LNCAP (cell line): Measurements from ENCODE around the gene PGPEP1.
A peak's percentile ranks its signal among the peaks of the same experiment; 100 is the strongest.

Experiments used
- TF ChIP-seq, protein P1 (sequence below): fragments of 450-650 bp; IDR thresholded peaks from 2 replicates; pipeline ENCODE4 v1.5.1; 2017; ENCODE audit warnings: mild to moderate bottlenecking

The PGPEP1 gene

DNA sequence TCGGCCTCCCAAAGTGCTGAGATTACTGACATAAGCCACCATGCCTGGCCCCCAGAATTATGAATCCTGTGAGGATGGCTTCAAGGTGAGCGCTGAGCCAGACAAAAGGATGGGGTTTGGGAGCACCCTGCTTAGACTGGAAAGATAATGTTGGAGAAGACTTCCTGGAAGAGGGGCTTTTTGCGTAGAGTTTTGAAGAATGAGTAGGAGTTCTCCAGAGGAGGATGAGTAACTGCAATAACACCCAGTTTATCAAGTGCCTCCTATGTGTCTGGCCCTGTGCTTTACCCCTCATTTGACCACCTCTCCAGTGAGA, 44.9 kb downstream of the PGPEP1 start:
- TF ChIP-seq, protein P1, sequence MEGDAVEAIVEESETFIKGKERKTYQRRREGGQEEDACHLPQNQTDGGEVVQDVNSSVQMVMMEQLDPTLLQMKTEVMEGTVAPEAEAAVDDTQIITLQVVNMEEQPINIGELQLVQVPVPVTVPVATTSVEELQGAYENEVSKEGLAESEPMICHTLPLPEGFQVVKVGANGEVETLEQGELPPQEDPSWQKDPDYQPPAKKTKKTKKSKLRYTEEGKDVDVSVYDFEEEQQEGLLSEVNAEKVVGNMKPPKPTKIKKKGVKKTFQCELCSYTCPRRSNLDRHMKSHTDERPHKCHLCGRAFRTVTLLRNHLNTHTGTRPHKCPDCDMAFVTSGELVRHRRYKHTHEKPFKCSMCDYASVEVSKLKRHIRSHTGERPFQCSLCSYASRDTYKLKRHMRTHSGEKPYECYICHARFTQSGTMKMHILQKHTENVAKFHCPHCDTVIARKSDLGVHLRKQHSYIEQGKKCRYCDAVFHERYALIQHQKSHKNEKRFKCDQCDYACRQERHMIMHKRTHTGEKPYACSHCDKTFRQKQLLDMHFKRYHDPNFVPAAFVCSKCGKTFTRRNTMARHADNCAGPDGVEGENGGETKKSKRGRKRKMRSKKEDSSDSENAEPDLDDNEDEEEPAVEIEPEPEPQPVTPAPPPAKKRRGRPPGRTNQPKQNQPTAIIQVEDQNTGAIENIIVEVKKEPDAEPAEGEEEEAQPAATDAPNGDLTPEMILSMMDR, result no peak

DNA sequence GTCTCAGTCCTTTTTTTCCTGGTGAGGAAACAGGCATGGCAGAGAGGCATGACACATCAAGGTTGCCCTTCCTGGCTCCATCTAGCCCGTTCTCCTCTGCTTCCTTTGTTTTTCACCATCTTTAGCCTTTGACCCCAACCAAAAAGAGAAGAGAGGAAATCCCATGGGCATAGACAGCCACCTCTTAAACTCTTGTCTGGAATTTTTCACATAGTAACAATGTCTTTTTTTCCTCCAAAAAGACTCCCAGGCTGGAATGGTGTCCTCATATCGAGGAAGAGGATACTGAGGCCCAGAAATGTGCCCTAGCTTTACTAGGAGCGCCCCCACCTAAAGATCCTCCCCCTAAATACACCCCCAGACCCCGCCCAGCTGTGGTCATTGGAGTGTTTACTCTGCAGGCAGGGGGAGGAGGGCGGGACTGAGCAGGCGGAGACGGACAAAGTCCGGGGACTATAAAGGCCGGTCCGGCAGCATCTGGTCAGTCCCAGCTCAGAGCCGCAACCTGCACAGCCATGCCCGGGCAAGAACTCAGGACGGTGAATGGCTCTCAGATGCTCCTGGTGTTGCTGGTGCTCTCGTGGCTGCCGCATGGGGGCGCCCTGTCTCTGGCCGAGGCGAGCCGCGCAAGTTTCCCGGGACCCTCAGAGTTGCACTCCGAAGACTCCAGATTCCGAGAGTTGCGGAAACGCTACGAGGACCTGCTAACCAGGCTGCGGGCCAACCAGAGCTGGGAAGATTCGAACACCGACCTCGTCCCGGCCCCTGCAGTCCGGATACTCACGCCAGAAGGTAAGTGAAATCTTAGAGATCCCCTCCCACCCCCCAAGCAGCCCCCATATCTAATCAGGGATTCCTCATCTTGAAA, 45.5 kb downstream of the PGPEP1 start, which contains the start of gene GDF15:
Gene GDF15 (plus strand): TSS at position 484 of the 868 bp plus-strand sequence. CDS start 32 bp downstream, at position 516.
- TF ChIP-seq, protein P1, result peak; percentile 86

DNA sequence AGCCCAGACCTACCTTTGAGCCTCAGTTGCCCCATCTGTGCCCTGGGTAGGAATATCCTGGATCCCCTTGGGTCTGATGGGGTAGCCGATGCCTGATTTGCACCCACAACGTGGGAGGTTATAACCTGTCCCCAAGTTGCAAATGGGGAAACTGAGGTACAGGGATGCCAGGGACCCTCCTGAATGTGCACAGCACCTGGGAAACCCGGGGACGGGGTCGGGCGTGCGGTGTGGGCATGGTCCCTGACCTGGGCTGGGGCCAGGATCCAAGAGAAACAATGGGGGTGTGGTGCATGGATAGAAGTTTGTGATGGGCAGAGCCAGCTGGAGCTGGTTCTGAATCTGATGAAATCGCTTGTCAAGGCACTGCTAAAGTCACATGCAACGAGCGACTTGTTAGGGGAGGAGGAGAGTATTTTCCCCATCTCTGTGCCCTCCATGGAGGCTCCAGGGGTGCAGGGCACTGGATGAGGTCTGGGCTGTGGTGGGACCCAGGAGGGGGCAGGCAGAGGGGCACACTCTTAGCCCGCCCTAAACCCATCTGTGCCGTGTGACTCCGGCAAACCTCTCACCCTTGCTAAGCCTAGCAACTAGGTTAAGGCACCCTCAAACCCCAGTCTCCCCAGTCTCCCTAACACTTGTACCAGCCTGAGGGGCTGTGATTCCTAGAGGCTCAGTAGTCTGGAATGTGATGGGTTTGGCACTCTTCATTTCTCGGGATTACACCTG, 46.3 kb downstream of the PGPEP1 start:
- TF ChIP-seq, protein P1, result no peak

DNA sequence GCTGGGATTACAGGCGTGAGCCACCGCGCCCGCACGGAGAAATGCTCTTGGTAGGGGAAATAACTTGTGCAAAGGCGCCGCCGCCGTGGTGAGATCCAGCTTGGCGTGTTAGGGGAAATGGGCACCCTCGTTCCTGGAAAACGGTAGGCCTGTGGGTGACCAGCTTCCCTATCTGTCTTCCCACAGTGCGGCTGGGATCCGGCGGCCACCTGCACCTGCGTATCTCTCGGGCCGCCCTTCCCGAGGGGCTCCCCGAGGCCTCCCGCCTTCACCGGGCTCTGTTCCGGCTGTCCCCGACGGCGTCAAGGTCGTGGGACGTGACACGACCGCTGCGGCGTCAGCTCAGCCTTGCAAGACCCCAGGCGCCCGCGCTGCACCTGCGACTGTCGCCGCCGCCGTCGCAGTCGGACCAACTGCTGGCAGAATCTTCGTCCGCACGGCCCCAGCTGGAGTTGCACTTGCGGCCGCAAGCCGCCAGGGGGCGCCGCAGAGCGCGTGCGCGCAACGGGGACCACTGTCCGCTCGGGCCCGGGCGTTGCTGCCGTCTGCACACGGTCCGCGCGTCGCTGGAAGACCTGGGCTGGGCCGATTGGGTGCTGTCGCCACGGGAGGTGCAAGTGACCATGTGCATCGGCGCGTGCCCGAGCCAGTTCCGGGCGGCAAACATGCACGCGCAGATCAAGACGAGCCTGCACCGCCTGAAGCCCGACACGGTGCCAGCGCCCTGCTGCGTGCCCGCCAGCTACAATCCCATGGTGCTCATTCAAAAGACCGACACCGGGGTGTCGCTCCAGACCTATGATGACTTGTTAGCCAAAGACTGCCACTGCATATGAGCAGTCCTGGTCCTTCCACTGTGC, 47.9 kb downstream of the PGPEP1 start:
- TF ChIP-seq, protein P1, result peak; percentile 99

DNA sequence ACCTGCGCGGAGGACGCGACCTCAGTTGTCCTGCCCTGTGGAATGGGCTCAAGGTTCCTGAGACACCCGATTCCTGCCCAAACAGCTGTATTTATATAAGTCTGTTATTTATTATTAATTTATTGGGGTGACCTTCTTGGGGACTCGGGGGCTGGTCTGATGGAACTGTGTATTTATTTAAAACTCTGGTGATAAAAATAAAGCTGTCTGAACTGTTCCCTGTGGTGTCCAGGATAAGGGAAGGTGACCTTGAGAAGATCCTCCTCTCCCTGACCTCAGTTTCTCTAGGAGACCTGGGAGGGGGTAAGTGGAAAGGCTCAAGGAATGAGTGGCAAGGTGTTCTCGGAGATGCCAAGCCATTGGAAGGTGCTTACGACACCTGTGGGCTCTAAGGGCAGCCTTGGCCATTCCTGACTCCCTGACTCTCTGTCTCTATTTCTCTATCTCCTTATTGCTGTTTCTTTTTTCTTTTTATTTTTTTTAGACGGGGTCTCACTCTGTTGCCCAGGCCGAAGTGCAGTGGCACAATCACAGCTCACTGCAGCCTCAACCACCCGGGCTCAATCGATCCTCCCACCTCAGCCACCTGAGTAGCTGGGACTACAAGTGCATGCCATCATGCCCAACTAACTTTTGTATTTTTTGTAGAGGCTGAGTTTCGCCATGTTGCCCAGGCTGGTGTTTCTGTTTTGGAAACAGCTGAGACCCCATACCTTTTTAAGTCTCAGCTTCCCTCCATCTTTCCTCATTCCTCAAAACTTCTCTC, 48.7 kb downstream of the PGPEP1 start:
- TF ChIP-seq, protein P1, result no peak

DNA sequence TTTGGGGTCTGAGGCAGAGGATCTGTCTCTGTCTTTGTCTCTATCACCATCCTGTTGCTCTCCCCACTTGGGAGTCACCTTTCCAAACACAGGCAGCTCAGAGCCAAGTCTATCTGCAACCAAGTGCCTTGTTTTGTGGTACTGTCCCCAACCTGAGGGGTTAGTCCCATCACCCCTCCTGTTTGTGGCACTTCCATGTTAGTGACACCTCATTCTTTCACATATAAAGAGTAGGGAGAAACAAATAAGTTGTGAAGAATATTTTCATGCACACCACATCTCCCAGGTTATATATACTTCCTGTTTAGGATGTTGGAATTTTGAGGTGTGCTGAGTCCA, 49.3 kb downstream of the PGPEP1 start:
- TF ChIP-seq, protein P1, result no peak
